Measurements from ENCODE around the gene GRID1.
"Not testable (repeated sequence)": the region's sequence is repeated elsewhere in the genome, so short reads cannot be mapped to it uniquely, and the experiment has no call there.

The GRID1 gene

GRCh38 chr10:85838660-85839059, 527.9 kb downstream of the GRID1 start:
- not testable (repeated sequence) for DNase-seq

DNA sequence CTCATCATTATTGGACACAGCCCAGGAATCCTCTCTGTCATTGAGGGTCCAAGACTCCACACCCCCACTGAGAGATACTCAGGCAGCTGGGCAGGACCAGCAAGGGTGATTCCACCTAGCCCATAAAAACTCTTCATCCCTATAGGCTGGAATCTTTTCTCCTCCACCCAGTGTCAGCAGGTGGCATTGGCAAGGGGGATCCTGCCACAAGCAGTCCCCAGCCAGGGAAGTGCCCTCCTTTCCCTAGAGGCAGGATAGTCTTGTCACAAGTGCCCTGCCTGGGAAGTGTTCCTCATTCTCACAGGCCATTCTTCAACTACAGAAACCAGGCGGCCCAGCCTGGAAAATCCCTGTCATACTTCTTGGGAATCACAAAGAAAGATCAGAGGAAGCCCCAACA, 533.6 kb downstream of the GRID1 start:
- no peak for DNase-seq

DNA sequence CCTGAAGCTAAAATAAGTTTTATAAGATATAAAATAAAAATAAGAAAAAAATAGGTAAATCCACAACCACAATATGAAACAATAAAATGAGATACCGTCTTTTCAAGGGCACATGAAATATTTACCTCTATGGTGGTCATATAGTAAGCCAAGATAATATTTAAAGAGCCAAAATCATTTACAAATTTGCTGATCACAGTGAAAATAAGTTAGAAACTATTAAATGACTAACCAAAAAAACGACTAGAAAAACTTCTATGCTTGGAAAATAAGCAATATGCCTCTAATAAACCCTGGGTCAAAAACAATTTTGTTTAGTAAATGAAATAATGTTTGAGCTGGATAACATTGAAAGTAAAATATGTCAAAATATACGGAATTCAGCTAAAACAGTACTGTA, 535.2 kb downstream of the GRID1 start:
- no peak for DNase-seq

DNA sequence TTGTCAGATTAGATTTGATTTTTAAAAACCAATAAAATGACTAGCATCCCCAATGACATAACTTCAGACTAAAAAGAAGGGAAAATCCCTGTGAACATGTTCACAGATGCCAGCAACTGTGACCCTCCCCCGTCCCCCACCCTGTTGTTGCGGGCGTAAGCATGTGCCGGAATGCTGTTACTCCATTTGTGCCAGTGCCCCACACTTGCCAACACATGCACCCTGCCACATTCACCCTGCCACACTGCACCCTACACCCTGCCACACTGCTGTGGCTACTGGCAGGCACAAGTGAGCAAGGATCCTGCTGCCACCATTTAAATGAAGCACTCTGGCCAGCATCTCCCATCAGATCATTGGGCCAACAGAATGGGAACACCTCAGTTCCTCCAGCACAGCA, 540.2 kb downstream of the GRID1 start:
- DNase-seq: no peak

DNA sequence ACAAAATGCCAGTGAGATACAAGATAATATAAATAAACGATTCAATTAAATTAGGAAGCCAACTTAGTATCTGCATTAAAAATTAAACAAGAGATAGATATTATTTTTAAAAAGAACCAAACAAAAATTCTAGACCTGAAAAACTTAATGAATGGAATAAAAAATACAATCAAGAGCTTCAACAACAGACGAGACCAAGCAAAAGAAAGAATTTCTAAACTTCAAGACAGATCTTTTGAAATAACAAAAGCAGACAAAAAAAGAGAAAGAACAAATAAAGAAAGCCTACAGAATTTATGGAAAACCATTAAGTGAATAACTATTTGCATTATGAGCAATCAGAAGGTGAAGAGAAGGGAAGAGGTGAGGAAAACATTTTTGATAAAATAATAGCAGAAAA, 555.2 kb downstream of the GRID1 start:
- no peak for DNase-seq

DNA sequence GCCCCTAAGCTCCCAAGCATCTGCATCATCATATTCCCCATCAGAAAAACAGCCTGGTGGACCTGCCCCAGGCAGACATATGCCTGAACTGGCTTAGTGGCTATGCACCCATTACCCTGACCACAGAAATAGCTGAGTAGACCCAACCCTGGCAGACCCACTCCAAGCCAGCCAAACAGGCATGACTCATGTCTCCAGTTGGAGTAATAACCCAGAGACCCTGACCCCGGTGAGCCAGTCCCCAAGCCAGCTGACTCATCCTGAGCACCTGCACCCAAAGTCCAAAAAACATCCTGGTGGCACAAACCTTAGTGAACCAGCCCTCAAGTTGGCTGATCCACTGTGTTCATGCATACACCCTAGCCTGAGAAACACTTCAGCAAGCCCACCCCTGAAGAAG, 555.9 kb downstream of the GRID1 start:
- no peak for DNase-seq

DNA sequence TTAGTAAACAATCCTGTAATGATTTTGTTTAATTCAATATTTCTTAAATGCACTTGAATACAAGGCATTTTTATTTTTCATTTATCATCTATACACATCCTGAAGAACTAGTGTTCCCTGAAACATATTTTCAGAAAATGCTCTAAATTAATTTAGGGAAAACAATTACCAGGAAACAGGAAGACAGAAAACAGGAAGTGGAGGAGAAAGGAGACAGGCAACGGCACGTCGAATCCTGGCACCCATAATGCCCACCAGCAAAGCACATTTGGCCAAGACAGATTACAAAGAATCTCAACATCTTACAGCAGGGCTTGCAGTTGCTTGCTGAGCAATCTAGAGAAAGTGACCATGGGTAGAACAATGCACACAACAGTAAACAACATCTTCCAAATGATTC, 571.1 kb downstream of the GRID1 start:
- DNase-seq: no peak

DNA sequence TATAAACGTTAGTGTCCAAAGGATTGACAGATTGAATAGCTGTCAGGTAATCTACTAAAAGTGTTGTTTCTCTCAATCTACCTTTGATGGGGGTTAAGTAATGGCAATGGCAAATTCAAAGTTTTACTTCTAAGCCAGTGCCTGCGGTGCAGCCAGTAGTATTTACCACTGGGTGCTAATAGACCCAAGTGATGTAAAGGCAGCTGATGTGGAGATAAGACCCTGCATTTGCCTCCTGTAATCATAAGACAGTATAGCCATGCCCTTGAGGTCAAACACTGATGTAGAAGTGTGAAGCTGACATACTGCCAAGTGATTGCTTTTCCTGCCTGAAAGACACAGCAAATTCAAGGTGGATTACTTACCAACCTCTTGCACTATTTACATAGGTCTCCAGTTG, 572.0 kb downstream of the GRID1 start:
- DNase-seq: no peak

DNA sequence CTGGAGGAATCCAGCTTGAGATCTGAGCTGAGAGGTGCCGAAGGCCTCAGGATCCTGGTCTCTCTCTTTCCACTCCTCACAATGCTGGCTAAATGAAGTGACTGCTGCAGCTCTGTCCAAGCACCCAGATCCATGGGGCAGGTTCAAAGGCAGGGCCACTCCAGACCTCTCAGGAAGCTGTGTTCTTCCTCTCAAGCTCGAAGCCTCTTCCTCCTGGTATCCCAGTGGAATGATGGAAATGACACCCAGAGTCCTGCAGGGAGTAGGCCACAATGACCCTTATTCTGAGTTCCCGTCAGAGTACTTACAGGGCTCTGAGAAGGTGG, 574.1 kb downstream of the GRID1 start:
- DNase-seq: no peak

DNA sequence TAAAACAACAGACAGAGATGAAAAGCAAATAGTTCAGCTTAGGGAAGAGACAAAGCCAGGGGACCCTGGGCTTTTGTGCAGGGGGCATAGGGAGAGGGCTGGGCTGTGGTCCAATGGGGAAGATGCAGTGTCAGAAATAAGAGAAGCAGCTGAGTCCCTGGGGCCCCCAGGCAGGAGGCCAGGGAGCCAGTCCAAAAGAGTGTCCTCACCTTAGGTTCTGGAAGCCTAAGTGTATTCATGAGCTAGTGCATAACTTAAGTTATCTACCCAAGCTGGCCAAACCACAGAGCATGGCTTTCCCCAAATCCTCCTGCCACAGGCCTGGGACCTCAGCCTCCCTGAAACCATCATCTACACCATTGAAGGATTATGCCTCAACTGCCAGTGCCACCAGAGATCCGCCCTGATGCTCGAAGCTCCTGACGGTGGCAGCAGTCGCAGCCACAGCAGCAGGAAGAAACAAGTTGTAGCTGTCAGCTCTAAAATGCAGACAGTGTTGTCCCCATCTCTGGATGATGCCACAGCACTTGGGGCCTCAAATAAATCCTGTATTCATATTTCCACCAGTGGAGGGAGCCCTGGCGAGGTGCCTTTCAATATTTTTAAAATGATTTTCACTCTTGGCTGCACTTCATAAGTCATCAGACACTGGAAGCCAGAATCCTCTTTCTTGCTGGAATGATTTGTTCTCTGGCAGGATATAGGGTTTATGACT, 574.6 kb downstream of the GRID1 start:
- DNase-seq: no peak

DNA sequence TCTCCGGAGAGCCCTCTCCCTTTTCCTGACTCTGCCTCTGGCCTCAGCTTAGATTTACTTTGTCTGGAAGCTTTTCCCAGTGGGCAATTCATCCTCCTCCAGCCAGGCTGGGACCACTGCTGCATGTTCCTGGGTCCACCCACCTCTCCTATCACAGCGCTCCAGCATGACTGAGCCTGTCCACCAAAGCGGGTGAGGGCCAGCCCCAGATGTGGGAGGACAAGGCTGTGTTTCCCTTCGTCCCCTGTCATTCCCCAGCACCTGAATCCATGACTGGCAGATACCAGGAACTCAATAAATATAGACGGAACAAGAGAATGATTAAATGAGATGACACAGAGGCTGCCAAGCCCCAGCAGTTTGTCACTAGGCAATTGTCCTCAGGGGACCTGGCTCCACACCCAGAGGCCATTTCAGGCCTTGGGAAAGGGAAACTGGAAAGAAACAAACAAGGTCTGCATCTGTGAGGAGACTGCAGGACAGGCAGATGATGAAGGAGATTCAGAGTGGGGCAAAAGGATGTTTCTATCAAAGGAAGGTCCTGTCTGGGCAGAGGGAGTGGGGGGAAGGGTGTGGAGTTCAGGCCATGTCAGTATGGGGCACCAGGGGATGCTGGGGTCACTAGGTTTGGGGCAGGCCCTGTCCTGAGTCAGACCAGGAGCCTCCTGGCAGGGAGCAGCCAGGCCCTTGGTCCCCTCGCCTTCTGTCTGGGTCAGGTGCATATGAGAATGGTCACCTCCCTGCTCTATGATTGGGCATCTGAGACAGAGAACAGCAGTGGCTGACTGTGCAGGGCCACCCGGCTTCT, 576.4 kb downstream of the GRID1 start:
- no peak for DNase-seq

DNA sequence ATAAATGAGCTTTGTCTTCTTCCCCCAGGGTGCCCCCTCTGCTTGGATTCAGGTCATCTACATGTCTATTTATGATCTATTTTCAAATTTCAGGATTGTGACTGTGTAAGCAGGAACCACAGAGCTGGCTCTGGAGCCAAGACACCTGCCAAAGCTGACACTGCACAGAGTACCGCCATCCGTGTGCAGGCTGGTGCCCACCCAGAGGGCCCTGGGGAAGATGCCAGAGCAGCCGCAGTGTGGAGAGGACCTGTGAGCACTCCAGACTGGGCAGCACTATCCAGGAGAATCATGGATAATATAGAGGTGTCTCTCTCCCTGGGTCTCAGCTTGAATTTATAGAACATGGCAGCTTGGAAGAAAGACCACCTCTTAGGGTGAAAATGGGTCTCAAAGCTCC, 577.5 kb downstream of the GRID1 start:
- DNase-seq: no peak

- no peak for DNase-seq
Observed at GRCh38 chr10:85788570-85788969, 578.0 kb downstream of the GRID1 start.

- DNase-seq: no peak
Observed at GRCh38 chr10:85787881-85788280, 578.7 kb downstream of the GRID1 start.

- no peak for DNase-seq
Observed at GRCh38 chr10:85787393-85787792, 579.2 kb downstream of the GRID1 start.

DNA sequence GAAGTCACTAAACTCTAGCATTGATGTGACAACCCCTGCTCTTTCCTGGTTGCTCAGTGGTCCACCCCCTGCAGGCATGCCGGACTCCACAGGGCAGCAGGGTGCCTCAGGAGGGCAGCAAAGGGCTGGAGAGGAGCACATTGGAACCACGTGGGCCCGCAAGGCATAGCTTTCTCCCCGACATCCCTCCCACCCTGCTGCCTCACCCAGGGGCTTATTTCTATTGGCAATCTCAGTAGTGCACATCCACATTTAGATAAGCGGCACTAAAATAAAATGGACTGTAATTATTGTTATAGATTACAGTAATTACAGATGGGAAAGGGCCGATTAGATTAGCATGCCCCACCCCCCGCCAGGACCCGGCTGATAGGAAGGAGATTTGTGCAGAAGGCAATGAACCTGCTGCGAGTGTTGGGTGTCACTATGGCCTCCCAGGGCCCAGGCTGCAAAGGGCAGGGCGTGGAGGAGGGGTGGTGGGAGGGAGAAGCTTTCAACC, 580.1 kb downstream of the GRID1 start:
- DNase-seq: no peak

DNA sequence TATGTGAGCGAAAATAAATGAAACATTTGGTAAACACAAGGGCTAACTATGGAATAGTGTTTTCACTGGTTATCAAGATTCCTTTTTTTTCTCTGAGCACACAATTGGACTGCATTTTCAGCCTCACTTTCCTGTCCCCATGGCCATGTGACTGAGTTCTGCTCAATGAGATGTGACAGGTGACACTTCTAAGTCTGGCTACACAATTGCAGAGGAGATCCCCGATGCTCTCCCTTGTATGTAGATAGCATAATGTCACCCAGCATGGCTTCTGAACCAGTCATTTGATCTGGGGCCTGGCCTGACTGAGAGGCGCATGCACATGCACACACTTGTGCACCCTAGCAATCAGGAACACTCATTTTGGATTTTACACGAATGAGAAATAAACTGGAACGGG, 581.8 kb downstream of the GRID1 start:
- no peak for DNase-seq

DNA sequence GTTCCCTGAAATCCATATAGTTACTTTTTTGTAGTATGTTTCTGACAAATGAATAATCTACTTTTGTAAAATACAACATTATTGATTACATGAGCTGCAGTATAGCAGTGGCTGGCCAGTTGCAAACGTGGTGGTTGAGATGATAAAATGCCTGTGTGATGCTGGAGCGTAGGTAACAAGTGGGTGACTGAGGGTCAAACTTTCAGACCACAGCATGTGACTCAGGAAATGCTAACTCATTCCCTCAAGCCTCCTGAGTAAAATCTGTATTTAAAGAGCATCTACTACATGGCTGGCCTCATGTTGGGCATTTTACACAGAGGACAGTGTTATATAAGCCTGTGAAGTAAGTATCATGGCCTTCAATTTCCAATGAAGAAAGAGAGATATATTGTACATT, 585.2 kb downstream of the GRID1 start:
- no peak for DNase-seq

DNA sequence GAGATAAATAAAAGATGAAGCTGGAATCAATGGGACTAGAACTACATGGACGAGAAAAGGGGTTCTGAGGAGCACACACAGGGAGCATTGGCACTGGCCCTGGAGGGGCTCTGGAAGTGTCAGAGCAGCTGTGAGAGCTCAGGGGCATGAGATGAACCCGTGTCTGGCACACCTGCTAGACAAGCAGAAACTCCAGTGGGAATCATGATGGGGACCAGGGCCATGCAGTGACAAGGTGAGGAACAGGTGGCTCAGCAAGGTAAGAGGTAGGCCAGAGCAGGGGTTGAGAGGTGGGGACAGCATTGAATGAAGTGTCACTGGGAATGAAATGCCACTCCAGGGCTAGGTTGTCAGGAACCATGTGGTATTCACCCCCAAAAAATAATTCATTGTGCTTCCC, 588.5 kb downstream of the GRID1 start:
- DNase-seq: no peak

GRCh38 chr10:85767891-85768290, 598.7 kb downstream of the GRID1 start:
- no peak for DNase-seq

- DNase-seq: no peak
Observed at GRCh38 chr10:85764108-85764507, 602.5 kb downstream of the GRID1 start.

DNA sequence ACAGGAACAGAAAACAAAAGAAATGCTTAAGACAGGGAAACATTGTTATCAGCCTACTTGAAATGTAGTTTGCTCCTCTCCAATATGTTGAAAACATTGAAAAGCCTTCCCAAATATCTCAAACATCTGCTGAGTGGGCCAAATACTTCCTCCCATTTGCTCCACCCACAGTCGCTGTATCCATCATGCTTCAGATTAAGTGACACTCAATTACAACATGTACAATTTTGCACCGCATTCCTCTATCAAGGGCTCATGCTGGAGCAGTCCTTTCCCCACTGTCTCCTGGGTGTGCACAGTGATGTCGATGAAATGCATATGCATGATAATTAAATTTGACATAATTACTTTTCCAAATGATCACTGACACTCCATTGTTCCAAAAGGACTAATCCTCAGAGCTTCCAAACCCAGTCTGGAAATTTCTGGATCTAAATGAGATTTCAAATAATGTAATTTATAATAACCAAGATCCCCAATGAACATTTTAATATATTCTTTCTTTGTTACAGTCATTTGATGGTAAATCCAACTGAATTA, 604.6 kb downstream of the GRID1 start:
- DNase-seq: no peak

GRCh38 chr10:85741626-85742300, 624.8 kb downstream of the GRID1 start:
- no peak for DNase-seq

- DNase-seq: no peak
Observed at GRCh38 chr10:85735997-85736396, 630.6 kb downstream of the GRID1 start.

All from DMS79 (cell line).